ENCODE results near the gene CPNE1.
"Not testable (repeated sequence)": the region's sequence is repeated elsewhere in the genome, so short reads cannot be mapped to it uniquely, and the experiment has no call there.

CPNE1 gene

DNA sequence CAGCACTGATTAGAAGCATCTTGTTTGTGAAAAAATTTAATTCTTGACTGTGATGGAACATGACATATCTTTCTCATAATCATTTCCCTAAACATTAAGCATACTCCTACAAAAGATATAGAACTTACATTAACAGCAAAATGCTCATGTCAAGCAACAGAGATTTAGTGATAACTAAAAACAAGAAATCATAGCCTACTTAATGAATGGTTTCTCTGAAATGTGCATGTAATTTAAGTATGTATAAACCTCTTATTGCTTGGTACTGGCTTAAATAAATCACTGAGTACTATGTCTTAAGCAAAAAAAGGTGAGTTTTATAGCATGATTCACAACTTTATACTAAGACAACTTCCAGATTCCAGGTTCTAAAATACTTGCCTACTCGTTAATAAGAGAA lies 43.8 kb upstream of the CPNE1 start:
- H3K4me3 ChIP-seq (replicated peaks in 1 of 2; ENCODE audit: low read depth in 2 of 2, low read length in 2 of 2): no peak overlapping the region
- TF ChIP-seq, protein P1, sequence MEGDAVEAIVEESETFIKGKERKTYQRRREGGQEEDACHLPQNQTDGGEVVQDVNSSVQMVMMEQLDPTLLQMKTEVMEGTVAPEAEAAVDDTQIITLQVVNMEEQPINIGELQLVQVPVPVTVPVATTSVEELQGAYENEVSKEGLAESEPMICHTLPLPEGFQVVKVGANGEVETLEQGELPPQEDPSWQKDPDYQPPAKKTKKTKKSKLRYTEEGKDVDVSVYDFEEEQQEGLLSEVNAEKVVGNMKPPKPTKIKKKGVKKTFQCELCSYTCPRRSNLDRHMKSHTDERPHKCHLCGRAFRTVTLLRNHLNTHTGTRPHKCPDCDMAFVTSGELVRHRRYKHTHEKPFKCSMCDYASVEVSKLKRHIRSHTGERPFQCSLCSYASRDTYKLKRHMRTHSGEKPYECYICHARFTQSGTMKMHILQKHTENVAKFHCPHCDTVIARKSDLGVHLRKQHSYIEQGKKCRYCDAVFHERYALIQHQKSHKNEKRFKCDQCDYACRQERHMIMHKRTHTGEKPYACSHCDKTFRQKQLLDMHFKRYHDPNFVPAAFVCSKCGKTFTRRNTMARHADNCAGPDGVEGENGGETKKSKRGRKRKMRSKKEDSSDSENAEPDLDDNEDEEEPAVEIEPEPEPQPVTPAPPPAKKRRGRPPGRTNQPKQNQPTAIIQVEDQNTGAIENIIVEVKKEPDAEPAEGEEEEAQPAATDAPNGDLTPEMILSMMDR (IDR thresholded peaks at IDR 0.05; ENCODE audit: low read depth, low read length): no peak
- DNase-seq (ENCODE audit: low read depth in 2 of 2): peak in 1 of 2 donors; percentile 1

DNA sequence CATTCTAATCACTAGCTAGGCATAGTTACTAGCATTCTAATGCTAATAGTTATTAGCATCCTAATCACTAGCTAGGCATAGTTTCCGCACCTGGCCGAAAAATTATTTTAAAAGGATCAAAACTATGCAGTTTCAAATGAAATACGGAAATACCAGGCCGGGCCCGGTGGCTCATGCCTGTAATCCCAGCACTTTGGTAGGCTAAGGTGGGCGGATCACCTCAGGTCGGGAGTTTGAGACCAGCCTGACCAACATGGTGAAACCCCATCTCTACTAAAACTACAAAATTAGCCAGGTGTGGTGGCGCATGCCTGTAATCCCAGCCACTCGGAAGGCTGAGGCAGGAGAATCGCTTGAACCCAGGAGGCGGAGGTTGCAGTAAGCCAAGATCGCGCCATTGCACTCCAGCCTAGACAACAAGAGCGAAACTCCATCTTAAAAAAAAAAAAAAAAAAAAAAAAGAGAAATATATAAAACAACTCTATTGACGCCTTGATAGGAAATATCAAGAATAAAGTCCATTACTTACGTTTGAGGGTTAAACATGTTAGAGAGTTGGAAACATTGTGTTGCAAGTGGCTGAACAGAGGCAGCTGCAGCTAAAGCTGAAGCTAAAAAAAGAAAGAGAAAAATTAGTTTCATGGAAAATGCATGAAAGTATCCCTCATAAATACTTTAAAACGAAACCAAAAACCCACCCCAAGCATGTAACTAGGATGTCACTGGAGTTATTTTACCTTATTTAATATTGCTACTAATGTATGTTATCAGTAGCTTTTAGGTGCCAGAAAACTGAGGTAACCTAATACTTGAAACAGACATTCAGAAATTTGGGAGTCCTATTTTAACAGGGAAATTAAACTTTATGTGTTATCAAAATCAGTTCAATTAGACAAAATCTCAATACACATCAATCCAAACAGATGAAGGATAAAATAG lies 42.2 kb upstream of the CPNE1 start:
- peak in 1 of 2 donors; percentile 0 for DNase-seq (ENCODE audit: low read depth in 2 of 2)
- H3K4me3 ChIP-seq (replicated peaks in 1 of 2; ENCODE audit: low read depth in 2 of 2, low read length in 2 of 2): not testable (repeated sequence)

DNA sequence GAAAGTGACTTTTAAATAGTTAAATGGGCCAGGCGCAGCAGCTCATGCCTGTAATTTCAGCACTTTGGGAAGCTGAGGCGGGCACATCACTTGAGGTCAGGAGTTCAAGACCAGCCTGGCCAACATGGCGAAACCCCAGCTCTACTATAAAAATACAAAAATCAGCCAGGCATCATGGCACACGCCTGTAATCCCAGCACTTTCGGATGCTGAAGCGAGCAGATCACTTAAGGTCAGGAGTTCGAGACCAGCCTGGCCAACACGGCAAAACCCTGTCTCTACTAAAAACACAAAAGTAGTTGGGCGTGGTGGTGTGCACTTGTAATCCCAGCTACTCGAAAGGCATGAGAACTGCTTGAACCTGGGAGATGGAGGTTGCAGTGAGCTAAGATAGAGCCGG lies 41.2 kb upstream of the CPNE1 start:
- peak in 1 of 2 donors; percentile 1 for DNase-seq (ENCODE audit: low read depth in 2 of 2)
- H3K4me3 ChIP-seq (replicated peaks in 1 of 2; ENCODE audit: low read depth in 2 of 2, low read length in 2 of 2): not testable (repeated sequence)

DNA sequence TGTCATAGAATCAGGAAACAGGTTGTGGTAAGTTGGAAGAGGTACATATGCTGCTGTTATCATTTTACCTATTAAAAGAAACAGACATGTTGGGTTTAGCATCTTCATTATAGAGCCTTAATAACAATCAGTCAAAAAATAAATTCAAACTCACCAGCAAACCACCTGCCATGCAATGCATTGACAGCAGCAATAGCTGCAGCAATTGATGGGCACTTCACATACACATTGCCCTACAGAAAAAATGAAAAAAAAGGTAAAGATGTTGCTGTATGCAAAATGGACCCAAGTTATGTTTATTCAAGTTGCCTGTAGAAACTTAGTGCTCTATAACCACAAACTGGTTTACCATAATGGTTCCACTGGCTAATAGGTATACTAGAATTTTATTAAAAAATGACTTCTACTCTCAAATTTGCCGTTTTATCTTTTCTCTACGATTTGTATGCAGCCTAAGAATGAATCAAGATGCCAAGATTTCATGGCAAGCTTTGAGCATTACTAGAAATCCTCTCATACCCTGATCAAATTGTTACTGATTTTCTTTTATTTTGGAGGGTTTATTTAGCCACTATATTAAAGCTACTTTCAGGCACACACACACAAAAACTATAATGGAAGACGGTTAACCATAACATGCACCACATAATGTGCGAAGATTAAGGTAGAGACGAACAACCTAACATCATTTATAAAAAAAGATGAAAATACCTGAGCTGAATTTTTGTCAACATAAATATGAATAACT lies 40.0 kb upstream of the CPNE1 start:
- no peak overlapping the region for H3K4me3 ChIP-seq (replicated peaks in 1 of 2; ENCODE audit: low read depth in 2 of 2, low read length in 2 of 2)
- DNase-seq (ENCODE audit: low read depth in 2 of 2): no peak
- TF ChIP-seq, protein P1 (IDR thresholded peaks at IDR 0.05; ENCODE audit: low read depth, low read length): no peak

DNA sequence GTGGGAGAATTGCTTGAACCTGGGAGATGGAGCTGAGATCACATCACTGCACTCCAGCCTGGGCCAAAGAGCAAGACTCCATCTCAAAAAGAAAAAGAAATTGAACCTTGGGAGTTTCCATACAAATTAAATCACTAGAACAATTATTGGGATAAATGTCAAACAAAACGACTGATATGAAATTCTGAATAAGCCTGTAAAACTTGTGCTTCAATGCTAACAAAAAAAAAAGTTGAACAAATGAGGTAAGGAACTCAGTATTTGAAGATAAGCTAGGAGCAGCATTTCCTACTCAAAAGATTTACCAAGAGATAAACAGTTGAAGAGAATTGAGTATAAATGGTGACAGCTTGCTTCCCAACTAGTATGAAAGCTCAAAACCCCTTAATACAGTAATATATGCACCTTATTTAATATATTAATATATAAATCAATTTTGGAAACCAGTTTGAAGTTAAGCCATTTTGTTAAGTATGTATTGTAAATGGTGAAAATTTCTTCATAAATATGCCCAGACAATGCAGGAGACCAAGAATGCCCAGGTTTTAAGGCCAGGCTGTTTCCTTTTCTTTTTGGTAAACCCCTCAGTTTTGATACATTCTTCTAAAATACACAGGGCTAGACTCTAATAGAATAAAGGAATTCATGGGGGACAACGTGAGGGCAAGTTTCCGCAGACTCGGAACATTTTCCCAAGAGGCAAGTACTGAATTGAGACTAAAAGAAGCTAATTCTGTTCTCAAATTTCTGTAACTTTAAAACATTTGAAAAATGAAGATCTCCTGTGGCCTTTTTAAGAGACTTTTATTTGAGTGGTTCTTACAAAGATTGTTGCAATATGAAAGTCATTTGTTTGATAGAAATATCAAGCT lies 38.4 kb upstream of the CPNE1 start:
- H3K4me3 ChIP-seq (replicated peaks in 1 of 2; ENCODE audit: low read depth in 2 of 2, low read length in 2 of 2): no peak overlapping the region
- DNase-seq (ENCODE audit: low read depth in 2 of 2): no peak
- TF ChIP-seq, protein P1 (IDR thresholded peaks at IDR 0.05; ENCODE audit: low read depth, low read length): no peak

DNA sequence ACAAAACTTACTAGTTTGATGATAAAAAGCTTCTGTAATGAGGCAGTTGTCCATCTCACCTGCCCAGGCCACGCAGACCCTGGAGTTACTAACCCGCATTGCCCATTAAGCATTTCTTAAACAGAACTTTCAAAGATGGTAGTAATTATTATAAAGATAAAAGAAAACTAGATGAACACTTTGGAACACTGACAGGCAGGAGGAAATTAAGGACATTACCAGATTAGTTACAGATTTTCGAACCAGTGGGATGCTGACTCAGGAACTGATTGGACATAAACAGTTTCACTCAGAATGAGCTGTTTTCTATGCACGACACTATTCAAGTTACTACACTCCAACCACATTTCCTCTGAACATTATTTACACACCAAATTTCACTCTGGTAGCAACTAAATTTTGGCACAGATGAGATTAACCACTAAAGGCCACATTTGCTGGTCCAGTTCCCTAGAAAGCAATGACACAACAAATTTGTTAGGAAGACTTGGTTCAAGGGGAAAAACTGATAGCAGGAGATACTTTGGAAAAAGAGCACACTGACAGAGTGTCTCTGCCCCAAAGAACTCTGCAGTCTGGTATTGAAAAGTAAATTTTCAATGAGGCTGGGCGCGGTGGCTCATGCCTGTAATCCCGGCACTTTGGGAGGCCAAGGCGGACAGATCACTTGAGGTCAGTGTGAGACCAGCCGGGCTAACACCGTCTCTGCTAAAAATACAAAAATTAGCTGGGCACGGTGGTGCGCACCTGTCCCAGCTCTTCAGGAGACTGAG lies 37.5 kb upstream of the CPNE1 start:
- TF ChIP-seq, protein P1 (IDR thresholded peaks at IDR 0.05; ENCODE audit: low read depth, low read length): no peak
- no peak overlapping the region for H3K4me3 ChIP-seq (replicated peaks in 1 of 2; ENCODE audit: low read depth in 2 of 2, low read length in 2 of 2)
- DNase-seq (ENCODE audit: low read depth in 2 of 2): peak in 1 of 2 donors; percentile 47

DNA sequence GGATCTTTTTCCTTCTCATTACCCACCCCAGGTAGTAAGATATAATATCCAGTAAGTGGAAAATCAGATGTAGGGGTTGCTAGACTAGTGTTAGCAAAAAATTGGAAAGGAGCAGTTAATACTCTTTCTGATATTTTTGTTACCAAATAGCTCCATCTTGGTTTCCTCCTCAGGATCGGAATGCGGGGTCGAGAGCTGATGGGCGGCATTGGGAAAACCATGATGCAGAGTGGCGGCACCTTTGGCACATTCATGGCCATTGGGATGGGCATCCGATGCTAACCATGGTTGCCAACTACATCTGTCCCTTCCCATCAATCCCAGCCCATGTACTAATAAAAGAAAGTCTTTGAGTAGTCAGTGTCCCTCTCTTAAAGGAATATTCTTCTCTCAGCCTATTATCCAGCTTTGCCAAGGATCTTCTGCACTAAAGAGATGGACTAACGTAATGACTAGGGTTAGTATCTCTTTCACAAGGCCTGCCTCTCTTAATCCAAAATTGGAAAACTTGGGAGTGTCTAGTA lies 36.0 kb upstream of the CPNE1 start:
- no peak for DNase-seq (ENCODE audit: low read depth in 2 of 2)
- TF ChIP-seq, protein P1 (IDR thresholded peaks at IDR 0.05; ENCODE audit: low read depth, low read length): no peak
- H3K4me3 ChIP-seq (replicated peaks in 1 of 2; ENCODE audit: low read depth in 2 of 2, low read length in 2 of 2): peak overlapping the region in 1 of 2 donors; percentile 4
